ENCODE measurements around the gene FNDC11. TPM values are rescaled to one million over a fixed set of nuclear protein-coding genes. Genes with fewer than 3 reads are reported as not detected.

Gene FNDC11
- total RNA-seq, 2 donors from 2014 or later: 0.66 to 2.9 TPM

- ATAC-seq (no peak), DNase-seq (peak; percentile 74 to 91 (median 84))
- Histone ChIP-seq H3K27me3 (no peaks in the 10 kb centered on the region), H3K36me3 (replicated peaks in 1 of 2; ENCODE audit: insufficient read depth in 1 of 2, low read depth in 2 of 2) (no peaks in the 10 kb centered on the region), H3K27ac (no peak overlapping the region), H3K4me3 (no peak overlapping the region), H3K4me1 (peaks cover 20% of the 10 kb centered on the region), H3K9me3 (no peaks in the 10 kb centered on the region)
- TF ChIP-seq POLR2A (IDR thresholded peaks at IDR 0.05) (no peak), CTCF (IDR thresholded peaks at IDR 0.05) (no peak)
- WGBS, 2 donors: 29 to 47% methylated on average over 11 to 19 of the region's 19 CpGs
- intact Hi-C loops (cut with DNase I): no loop called here
Measured at GRCh38 chr20:63577317-63577894, 23.4 kb downstream of the FNDC11 start.

- no peak for TF ChIP-seq POLR2A (IDR thresholded peaks at IDR 0.05)
- peak in 1 of 7 experiments; percentile 5 for TF ChIP-seq CTCF (IDR thresholded peaks at IDR 0.05)
- WGBS, 2 donors: 57 to 63% methylated on average over 21 to 26 of the region's 26 CpGs
- peaks cover 13% of the 10 kb centered on the region for H3K4me1 ChIP-seq
- H3K4me3 ChIP-seq: no peak overlapping the region
- no peaks in the 10 kb centered on the region for H3K27me3 ChIP-seq
- no peak for ATAC-seq
- no peaks in the 10 kb centered on the region for H3K36me3 ChIP-seq (replicated peaks in 1 of 2; ENCODE audit: insufficient read depth in 1 of 2, low read depth in 2 of 2)
- no peak for DNase-seq
- intact Hi-C loops (cut with DNase I): no loop called here
- no peak overlapping the region for H3K27ac ChIP-seq
- no peaks in the 10 kb centered on the region for H3K9me3 ChIP-seq
Measured at GRCh38 chr20:63578224-63579016, 24.5 kb downstream of the FNDC11 start.

- intact Hi-C loops (cut with DNase I): no loop called here
- 56 to 64% methylated on average over 15 to 19 of the region's 19 CpGs for WGBS, 2 donors
- DNase-seq (no peak), ATAC-seq (no peak)
- Histone ChIP-seq H3K4me1 (peaks cover 10% of the 10 kb centered on the region), H3K27me3 (no peaks in the 10 kb centered on the region), H3K27ac (no peak overlapping the region), H3K36me3 (replicated peaks in 1 of 2; ENCODE audit: insufficient read depth in 1 of 2, low read depth in 2 of 2) (no peaks in the 10 kb centered on the region), H3K4me3 (no peak overlapping the region), H3K9me3 (no peaks in the 10 kb centered on the region)
- TF ChIP-seq CTCF (IDR thresholded peaks at IDR 0.05) (no peak), POLR2A (IDR thresholded peaks at IDR 0.05) (no peak)
Measured at GRCh38 chr20:63579017-63579694, 25.2 kb downstream of the FNDC11 start.

GRCh38 chr20:63580796-63581461 lies 27.0 kb downstream of the FNDC11 start:
- no peak overlapping the region for H3K4me3 ChIP-seq
- H3K4me1 ChIP-seq: peaks cover 5% of the 10 kb centered on the region
- no peaks in the 10 kb centered on the region for H3K9me3 ChIP-seq
- no peaks in the 10 kb centered on the region for H3K27me3 ChIP-seq
- no peaks in the 10 kb centered on the region for H3K36me3 ChIP-seq (replicated peaks in 1 of 2; ENCODE audit: insufficient read depth in 1 of 2, low read depth in 2 of 2)
- DNase-seq: peak in 2 of 4 donors; percentile 44 to 58
- 28 to 35% methylated on average over 9 to 12 of the region's 12 CpGs for WGBS, 2 donors
- TF ChIP-seq CTCF (IDR thresholded peaks at IDR 0.05) (peak in 3 of 7 experiments; percentile 20 to 38 (median 35)), POLR2A (IDR thresholded peaks at IDR 0.05) (no peak)
- no peak for ATAC-seq
- intact Hi-C loops (cut with DNase I): no loop called here
- no peak overlapping the region for H3K27ac ChIP-seq
